Hepatocyte (in vitro differentiated cells): ENCODE measurements around the gene MRPL20.

ENCODE experiments used
- EZH2 ChIP-seq: fragments of 200-600 bp; sonication (generic); IDR thresholded peaks from 2 replicates; pipeline ENCODE4 v1.6.1; 2016; ENCODE audit warnings: antibody characterized with exemption, mild to moderate bottlenecking, borderline replicate concordance
- EZH2phosphoT487 ChIP-seq: fragments of 200-600 bp; sonication (generic); IDR thresholded peaks from one replicate; pipeline ENCODE4 v1.6.1; 2018; ENCODE audit warnings: antibody characterized with exemption, mild to moderate bottlenecking, low read depth, moderate library complexity; ENCODE audit not compliant: unreplicated experiment, severe bottlenecking
- TF ChIP-seq, protein P1 (sequence below): fragments of 200-600 bp; sonication (generic); IDR thresholded peaks from 2 replicates; pipeline ENCODE4 v1.5.1; 2016; ENCODE audit warnings: antibody characterized with exemption, mild to moderate bottlenecking; ENCODE audit not compliant: poor library complexity

DNA sequence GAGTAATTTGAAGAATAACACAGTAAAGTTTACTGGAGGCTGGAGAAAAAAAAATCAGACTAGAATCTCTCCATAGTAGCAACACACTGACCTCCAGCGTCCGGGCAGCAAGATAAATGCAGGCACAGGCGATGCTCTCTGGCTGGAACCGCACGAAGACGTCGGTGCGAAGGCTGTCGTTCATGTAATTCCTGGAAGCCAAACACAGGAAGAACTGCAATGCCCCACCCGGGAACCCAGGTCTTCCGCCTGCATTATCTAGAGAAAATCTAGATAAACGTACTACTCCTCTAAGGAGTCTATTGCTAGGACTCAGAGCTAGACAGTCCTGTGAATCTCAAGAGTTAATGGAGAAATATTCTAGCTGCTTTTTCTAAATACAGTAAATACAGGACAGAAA is 16.4 kb downstream of the MRPL20 start:
- TF ChIP-seq, protein P1, sequence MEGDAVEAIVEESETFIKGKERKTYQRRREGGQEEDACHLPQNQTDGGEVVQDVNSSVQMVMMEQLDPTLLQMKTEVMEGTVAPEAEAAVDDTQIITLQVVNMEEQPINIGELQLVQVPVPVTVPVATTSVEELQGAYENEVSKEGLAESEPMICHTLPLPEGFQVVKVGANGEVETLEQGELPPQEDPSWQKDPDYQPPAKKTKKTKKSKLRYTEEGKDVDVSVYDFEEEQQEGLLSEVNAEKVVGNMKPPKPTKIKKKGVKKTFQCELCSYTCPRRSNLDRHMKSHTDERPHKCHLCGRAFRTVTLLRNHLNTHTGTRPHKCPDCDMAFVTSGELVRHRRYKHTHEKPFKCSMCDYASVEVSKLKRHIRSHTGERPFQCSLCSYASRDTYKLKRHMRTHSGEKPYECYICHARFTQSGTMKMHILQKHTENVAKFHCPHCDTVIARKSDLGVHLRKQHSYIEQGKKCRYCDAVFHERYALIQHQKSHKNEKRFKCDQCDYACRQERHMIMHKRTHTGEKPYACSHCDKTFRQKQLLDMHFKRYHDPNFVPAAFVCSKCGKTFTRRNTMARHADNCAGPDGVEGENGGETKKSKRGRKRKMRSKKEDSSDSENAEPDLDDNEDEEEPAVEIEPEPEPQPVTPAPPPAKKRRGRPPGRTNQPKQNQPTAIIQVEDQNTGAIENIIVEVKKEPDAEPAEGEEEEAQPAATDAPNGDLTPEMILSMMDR: no peak
- TF ChIP-seq EZH2phosphoT487: no peak
- no peak for TF ChIP-seq EZH2
